HG02588 (cell line): ENCODE measurements around the gene KY.

ENCODE experiments used
- ATAC-seq: cut with Tn5 transposase; IDR thresholded peaks from one replicate; pipeline ENCODE4 v1.9.1; 2021; ENCODE audit warnings: mild to moderate bottlenecking, moderate library complexity; ENCODE audit not compliant: unreplicated experiment

KY gene, protein sequence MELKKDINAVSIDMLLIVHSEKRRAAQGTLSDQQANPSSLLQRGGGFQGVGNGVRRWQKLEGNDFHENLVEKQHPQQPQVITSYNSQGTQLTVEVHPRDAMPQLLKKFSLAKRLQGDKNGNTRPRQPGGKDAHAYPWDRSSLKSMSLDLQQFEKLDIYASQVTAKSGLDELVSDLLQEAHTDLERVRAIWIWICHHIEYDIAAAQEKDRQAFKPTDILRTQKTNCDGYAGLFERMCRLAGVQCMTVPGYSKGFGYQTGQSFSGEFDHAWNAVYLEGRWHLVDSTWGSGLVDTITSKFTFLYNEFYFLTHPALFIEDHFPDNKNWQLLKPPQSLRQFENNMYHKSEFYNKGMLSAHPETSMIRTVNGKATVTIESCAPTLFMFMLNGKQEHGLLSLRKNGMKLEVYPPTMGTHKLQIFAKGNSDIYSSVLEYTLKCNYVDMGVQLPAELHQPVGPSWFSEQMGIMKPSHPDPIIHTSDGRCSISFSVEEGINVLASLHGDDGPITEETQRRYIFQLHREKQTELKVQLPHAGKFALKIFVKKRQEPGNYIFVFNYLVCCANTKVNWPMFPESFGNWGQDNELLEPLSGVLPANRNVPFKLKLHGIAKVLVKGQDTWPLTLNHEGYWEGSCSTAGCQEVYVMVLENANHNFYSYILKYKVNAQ

GRCh38 chr3:134650431-134651346 is at the start of gene KY:
Gene KY, minus strand, starts transcription at chr3:134651022. Its CDS starts 62 bp downstream, at chr3:134650960.
- no peak for ATAC-seq

- no peak for ATAC-seq
Measured at GRCh38 chr3:134699721-134700120, 48.9 kb upstream of the KY start.

DNA sequence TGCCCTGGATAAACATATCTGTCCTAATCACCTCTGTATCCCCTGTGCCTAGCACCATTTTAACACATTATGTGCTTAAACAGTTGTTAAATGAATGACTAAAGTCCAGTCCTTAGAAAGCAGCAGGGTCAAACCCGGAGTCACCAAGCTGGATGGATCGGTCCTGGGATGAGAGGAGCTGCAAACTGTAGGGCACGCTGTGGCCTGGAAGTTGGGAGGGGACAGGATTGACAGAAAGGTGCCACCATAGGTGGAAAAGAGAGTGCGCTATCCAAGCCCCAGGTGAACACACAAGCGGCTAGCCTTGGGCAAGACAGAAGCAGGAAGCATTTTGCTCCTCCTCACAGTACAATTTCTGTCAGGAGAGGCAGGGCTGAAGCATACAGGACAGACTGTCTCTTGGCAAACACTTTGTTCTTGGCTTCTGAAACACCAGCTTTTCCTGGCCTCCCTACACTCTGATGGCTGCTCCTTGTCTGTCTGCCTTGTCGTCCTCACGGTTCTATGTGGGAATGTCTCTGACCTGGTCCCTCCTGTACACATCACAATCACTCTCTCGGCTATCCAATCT is 48.4 kb upstream of the KY start:
- ATAC-seq, result no peak

GRCh38 chr3:134697830-134698689 is 47.2 kb upstream of the KY start:
- ATAC-seq, result no peak

DNA sequence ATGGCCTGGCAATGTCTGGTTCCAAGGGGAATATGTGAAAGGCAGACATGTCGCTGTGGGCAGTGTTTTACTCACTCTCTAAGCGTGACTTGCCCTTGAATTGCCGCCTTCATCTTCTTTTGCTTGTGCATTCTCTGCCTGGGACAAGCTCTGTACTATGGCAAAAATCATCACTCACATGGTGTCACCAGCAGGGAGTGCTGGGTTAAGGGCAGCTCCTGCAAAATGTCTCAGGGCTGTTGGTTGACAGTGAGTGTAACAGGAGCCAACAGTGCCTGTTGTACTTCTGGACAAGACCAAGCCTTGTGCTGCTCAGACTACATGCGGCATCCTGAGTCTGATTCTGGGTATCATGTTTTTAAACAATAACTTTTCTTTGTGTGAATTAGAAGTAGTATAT is 45.3 kb upstream of the KY start:
- no peak for ATAC-seq

- no peak for ATAC-seq
Measured at GRCh38 chr3:134694946-134695543, 44.2 kb upstream of the KY start.

DNA sequence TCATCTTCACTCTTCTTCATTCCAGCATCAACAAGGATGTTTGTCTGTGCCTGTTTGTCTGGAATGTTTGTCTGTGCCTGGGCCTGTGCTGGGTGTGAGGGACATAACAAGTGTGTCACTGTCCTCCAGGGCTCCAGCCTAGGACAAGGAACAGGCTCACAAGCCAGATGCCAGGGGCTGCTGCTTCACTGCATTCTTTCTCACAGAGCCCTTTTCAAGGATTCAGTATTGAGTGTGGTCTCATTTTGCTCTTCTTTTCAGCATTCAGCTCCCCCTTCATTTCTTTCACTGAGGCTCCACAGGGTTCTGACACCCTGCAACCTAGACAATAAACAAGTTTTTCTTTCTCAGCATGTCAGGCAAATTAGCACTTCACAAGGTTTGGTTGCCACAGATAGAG is 43.6 kb upstream of the KY start:
- no peak for ATAC-seq

DNA sequence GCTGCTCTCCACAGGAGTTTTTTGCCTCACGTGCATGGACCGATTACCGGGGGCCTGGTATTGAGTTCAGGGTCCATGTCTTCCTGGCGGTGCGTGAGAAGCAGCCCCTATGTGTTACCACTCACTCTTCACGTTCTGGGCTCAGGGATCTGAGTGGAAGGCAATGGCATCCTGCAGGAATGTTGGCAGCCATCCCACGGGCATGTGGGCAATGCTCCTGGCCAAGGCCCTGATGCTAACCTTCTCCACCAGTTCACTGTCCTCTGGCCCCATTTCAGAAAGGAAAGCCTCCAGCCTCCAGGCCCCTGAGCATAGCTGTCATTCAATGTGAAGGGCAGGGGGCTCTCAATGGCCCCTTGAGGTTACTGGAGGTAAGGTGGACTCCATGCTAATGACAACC is 43.0 kb upstream of the KY start:
- no peak for ATAC-seq

DNA sequence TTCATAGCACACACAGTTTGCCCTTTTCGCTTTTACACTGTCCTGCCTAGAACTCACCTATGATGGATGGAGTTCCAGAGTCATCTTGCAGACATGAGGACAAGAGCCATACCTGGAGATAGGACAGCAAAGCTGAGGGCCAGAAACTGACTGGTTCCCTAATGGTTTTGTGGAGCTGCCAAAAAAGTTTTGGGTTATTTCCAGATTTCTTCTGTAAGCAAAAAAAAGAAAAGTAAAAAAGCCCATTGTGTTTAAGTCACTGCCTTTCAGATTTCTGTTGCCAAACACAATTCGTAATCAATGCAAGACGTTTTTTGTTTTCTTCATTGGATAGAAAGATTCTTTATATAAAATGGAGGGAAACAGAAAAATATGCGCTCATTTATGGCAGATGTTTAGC is 42.4 kb upstream of the KY start:
- ATAC-seq, result no peak

- ATAC-seq, result no peak
Measured at GRCh38 chr3:134690226-134690625, 39.4 kb upstream of the KY start.

GRCh38 chr3:134687642-134688041 is 36.8 kb upstream of the KY start:
- no peak for ATAC-seq

GRCh38 chr3:134685929-134686802 is 35.3 kb upstream of the KY start:
- ATAC-seq, result no peak

DNA sequence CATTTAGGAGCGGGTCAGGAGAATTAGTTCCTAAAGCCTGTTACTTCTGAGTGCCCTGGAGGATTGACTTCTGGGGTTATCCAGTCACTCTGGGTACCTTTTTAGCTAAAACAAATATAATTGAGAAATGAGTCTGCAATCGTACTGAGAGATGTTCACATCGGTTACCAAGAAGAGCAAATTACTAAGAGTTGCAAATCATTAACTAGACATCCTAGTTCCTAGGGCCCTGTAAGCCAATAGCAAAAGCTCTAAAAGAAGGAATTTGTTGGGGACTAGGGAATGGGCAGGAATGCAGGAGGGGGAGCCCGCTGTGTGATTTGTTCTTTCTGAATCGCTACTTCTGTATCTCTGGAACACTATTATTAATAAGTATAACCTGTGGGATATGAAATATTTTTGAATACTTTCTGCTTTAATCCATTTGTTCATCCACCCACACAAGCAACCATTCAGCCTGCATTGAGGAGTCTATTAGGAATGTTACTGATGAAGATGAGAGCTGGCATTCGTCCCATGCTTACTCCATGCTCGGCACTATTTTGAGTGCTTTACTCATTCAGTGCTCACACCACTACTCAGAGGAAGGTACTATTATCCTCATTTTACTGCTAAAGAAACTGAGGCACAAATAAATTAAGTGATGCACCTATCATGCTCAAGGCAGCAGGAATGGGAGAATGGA is 31.5 kb upstream of the KY start:
- ATAC-seq, result no peak

DNA sequence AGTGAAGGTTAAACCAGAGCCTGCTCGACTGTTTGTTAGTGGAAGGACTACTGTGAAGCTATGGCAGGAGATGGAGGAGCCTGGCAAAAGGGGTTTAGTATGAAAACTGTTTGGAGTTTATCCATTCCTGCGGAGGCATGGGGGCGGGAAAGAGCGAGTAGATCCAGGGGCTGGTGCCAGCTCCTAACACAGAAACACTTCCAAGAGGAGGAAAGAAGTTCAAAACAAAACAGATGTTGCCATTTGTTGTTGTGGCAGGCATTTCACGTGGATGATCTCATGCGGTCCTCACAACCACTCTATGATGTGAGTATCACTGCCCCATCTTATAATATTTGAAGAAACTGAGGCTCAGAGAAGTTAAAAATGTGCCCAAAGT is 30.7 kb upstream of the KY start:
- no peak for ATAC-seq

GRCh38 chr3:134680796-134681521 is 30.1 kb upstream of the KY start:
- ATAC-seq, result no peak

DNA sequence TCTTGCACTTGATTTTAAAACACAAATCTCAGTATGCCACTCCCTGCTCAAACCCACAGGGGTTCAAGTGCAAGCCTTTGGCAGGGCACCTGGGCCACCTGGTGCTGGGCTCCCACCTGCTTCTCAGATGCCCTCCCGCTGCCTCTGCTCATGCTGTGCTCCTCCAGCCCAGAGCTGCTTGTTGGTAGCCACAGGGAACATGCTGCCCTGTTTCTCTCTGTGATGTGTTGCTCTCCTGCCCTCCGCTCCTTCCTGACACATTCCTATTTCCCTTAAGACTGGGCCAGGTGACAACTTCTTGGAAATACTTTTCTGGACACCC is 27.1 kb upstream of the KY start:
- ATAC-seq, result no peak

DNA sequence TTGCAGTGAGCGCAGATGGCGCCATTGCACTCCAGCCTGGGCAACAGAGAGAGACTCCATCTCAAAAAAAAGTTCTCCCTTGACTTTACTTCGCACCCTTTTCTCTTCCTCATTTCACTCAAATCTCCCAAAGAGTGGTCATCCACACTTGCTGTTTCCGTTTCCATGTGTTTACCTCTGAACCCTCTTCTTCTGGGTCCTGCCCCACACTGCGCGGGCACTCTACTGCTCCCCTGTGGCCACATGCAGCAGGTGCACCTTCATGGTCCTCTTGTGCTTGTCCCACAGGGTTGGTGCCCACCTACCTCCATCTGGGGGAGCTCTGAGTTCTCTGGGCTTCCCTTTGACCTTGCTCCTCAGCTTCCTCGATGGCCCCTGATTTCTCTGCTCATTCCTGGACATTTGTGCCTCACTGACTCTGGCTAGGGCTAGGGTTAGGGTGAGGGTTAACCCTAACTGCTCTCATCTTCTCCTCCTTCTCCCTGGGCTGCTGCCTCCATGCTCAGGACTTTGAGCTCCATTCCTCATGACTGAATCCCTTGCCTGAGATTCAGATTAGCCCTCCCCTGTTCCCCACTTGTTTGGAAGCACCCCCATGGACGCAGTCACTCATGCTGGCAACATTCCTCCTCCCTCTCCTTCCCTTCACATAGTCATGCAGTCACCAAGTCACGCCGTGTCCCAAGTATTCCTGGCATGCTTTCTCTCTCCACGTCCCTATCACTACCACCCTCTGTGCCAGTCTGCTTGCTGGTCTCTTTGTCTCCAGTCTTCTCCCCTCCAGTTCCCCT is 26.6 kb upstream of the KY start:
- ATAC-seq, result no peak
